Suppressor macrophage treated with lipopolysaccharide for 1 hour (primary cell): Measurements from ENCODE around the gene GON7.
"Not testable (repeated sequence)": the region's sequence is repeated elsewhere in the genome, so short reads cannot be mapped to it uniquely, and the experiment has no call there.

Experiments
- DNase-seq, 3 donors: peaks; one replicate each; pipeline ENCODE4 v3.0.0-alpha.2; 2020 to 2022

Gene GON7

GRCh38 chr14:93206793-93207467 lies at the start of gene GON7, which contains the start of gene UBR7:
GON7 (minus strand) TSS chr14:93207065; CDS start chr14:93207037, 28 bp downstream.
UBR7 (plus strand) TSS chr14:93207256; CDS start chr14:93207292, 36 bp downstream.
- peak; percentile 98 to 99 (median 98) for DNase-seq

- DNase-seq, result no peak
Measured at GRCh38 chr14:93249128-93249831, 42.4 kb upstream of the GON7 start.

- no peak for DNase-seq
Measured at GRCh38 chr14:93246534-93246933, 39.7 kb upstream of the GON7 start.

GRCh38 chr14:93245764-93246420 lies 39.0 kb upstream of the GON7 start:
- no peak for DNase-seq

GRCh38 chr14:93240678-93241000 lies 33.8 kb upstream of the GON7 start:
- DNase-seq, result no peak

GRCh38 chr14:93239869-93240677 lies 33.2 kb upstream of the GON7 start:
- no peak for DNase-seq

- DNase-seq, result no peak
Measured at GRCh38 chr14:93234798-93235197, 27.9 kb upstream of the GON7 start.

- not testable (repeated sequence) for DNase-seq
Measured at GRCh38 chr14:93233078-93233477, 26.2 kb upstream of the GON7 start.

GRCh38 chr14:93232159-93232558 lies 25.3 kb upstream of the GON7 start:
- DNase-seq, result no peak

- DNase-seq, result peak in 2 of 3 donors; percentile 29 to 54
Measured at GRCh38 chr14:93231129-93231979, 24.5 kb upstream of the GON7 start.

GRCh38 chr14:93230539-93230938 lies 23.7 kb upstream of the GON7 start:
- DNase-seq, result no peak

GRCh38 chr14:93228550-93228949 lies 21.7 kb upstream of the GON7 start:
- no peak for DNase-seq

- no peak for DNase-seq
Measured at GRCh38 chr14:93223565-93223964, 16.7 kb upstream of the GON7 start.

GRCh38 chr14:93220509-93220908 lies 13.6 kb upstream of the GON7 start:
- no peak for DNase-seq

- peak; percentile 61 to 69 (median 67) for DNase-seq
Measured at GRCh38 chr14:93219103-93219726, 12.3 kb upstream of the GON7 start.

GRCh38 chr14:93214598-93214997 lies 7.7 kb upstream of the GON7 start:
- no peak for DNase-seq

GRCh38 chr14:93212432-93212831 lies 5.6 kb upstream of the GON7 start:
- no peak for DNase-seq

- DNase-seq, result peak; percentile 57 to 75 (median 66)
Measured at GRCh38 chr14:93207468-93208308, 823 bp upstream of the GON7 start.

- no peak for DNase-seq
Measured at GRCh38 chr14:93201155-93201704, 5.6 kb downstream of the GON7 start.

- no peak for DNase-seq
Measured at GRCh38 chr14:93200553-93200952, 6.3 kb downstream of the GON7 start.
